Kidney epithelial cell (primary cell): ENCODE data around the gene APOC3. TPM values are rescaled to one million over a fixed set of nuclear protein-coding genes. Genes with fewer than 3 reads are reported as not detected.

Source experiments
- DNase-seq: peaks from one replicate; pipeline ENCODE4 v3.0.0-alpha.2; 2010; ENCODE audit warnings: low read depth
- H3K27me3 ChIP-seq: 2 replicates; pipeline ENCODE4 v1.6.0; 2011; ENCODE audit warnings: low read length; ENCODE audit not compliant: control insufficient read depth, insufficient read depth
- H3K36me3 ChIP-seq: 2 replicates; pipeline ENCODE4 v1.5.1; 2011; ENCODE audit warnings: low read length; ENCODE audit not compliant: control insufficient read depth, insufficient read depth
- H3K4me3 ChIP-seq: 2 replicates; pipeline ENCODE4 v1.5.1; 2011; ENCODE audit warnings: low read depth, mild to moderate bottlenecking, control low read depth, low read length
- total RNA-seq: library from RNA; depleted of rRNA; stranded (reverse); fragments of >200 nt; gene quantifications from 2 replicates; pipeline ENCODE4 v1.2.3, GENCODE V29; 2015
- TF ChIP-seq, protein P1 (sequence below): IDR thresholded peaks from 2 replicates; pipeline ENCODE4 v1.5.1; 2011; ENCODE audit warnings: mild to moderate bottlenecking, moderate library complexity, low read length, control low read depth, inconsistent platforms; ENCODE audit not compliant: insufficient read depth, poor library complexity, severe bottlenecking

Gene APOC3
- total RNA-seq, 1 donor from 2014 or later, result not detected

DNA sequence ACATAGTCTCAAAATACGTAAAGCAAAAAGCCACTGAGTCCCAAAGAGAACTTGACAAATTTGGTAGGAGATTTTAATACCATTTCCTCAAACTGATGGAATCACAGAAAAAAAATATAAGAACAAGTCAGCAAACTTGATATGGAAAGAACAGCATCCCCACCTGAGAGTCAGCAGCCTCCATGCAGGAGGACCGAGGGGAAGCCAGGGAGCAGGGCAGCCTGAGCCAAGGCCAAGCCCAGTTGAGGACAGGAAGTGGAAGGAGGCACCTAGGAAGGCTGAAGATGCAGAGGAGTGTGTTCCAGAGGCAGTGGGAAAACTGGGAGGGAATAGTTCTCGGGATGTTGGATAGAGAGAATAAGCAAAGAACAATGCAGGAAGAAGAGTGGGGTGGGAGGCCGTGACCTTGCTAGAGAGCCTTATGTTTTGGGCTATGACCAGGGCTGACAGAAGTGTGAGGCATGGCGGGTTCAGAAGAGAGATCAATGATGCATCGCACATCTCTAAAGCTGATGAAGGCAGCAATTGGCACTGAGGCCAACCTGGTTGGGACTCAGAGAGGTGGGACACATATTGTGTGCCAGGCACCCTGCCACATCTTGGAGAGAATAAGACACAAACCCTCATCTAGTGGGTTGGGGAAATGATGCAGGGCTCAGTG is 22.0 kb upstream of the APOC3 start:
- no peaks in the 10 kb centered on the region for H3K36me3 ChIP-seq
- TF ChIP-seq, protein P1, sequence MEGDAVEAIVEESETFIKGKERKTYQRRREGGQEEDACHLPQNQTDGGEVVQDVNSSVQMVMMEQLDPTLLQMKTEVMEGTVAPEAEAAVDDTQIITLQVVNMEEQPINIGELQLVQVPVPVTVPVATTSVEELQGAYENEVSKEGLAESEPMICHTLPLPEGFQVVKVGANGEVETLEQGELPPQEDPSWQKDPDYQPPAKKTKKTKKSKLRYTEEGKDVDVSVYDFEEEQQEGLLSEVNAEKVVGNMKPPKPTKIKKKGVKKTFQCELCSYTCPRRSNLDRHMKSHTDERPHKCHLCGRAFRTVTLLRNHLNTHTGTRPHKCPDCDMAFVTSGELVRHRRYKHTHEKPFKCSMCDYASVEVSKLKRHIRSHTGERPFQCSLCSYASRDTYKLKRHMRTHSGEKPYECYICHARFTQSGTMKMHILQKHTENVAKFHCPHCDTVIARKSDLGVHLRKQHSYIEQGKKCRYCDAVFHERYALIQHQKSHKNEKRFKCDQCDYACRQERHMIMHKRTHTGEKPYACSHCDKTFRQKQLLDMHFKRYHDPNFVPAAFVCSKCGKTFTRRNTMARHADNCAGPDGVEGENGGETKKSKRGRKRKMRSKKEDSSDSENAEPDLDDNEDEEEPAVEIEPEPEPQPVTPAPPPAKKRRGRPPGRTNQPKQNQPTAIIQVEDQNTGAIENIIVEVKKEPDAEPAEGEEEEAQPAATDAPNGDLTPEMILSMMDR, result no peak
- H3K27me3 ChIP-seq, result no peaks in the 10 kb centered on the region
- H3K4me3 ChIP-seq, result no peak overlapping the region
- no peak for DNase-seq

DNA sequence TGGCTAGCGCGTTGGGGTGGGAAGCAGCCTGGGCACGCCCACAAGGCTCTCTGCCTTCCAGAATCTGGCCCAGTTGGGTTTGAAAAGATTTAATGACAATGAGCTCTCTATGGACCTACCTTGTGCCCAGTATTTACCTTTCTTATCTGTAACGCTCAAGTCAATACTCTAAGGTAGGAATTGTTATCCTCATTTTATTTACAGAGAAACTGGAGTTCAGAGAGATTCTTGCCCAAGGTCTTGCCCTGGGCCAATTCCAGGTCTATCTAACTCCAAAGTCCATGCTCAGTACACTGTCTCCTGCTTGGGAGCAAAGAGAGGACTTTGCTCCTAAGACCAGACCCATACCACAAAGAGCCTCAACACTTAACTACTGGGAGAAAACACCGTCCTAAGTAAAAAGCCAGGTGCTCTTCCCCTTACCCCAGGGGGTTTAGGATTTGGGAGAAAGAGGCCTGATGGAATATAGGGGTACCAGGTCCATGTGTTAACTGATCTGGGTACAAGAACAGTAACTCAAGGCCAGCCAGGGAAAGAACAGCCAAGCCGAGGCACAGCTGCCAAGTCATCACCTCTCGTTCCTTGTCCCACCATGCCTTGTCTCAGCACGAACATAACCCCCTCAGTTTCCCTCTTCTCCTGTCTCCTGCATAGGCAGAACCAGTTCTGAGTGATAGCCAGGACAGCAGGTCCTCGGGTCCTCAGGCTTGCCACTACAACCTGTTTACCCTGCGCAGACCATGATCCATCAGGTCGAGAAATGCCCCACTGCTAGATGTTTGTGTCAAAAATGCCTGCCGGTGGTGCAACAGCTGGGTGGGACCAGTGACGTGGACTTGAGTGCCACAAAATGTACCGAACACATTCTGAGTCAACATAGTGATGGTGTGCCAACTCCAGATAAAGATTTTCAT is 21.2 kb upstream of the APOC3 start:
- no peak for DNase-seq
- Histone ChIP-seq H3K4me3 (no peak overlapping the region), H3K36me3 (no peaks in the 10 kb centered on the region), H3K27me3 (no peaks in the 10 kb centered on the region)
- TF ChIP-seq, protein P1, result no peak

DNA sequence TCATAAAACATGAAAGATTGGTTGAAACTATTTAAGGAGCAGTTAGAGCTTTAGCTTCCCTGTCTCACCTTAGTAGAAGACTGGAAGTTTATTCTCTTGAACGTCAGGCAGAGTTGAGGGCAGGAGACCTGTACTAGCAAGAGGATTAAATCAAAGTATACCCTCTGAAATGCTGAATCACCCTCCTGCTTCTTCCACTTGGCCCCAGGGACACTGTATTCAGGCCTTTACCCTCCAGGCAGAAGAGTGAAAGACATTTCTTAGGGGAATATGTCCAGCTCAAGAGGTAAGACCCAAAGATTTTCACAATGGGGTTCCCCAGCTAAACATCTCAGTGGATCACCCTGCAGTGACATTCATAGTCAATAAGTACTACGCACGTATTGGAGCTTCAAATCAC is 18.5 kb upstream of the APOC3 start:
- TF ChIP-seq, protein P1, result no peak
- no peaks in the 10 kb centered on the region for H3K36me3 ChIP-seq
- no peak overlapping the region for H3K4me3 ChIP-seq
- no peaks in the 10 kb centered on the region for H3K27me3 ChIP-seq
- no peak for DNase-seq

- Histone ChIP-seq H3K36me3 (no peaks in the 10 kb centered on the region), H3K4me3 (no peak overlapping the region), H3K27me3 (no peaks in the 10 kb centered on the region)
- DNase-seq, result no peak
- TF ChIP-seq, protein P1, result no peak
These were observed 17.6 kb upstream of the APOC3 start for GRCh38 chr11:116812109-116812508.

GRCh38 chr11:116813170-116813569 is 16.5 kb upstream of the APOC3 start:
- TF ChIP-seq, protein P1, result no peak
- H3K36me3 ChIP-seq, result no peaks in the 10 kb centered on the region
- no peaks in the 10 kb centered on the region for H3K27me3 ChIP-seq
- H3K4me3 ChIP-seq, result no peak overlapping the region
- no peak for DNase-seq
